Mesodermal cell (in vitro differentiated cells): ENCODE data around the gene CNDP2.
"Not testable (repeated sequence)": the region's sequence is repeated elsewhere in the genome, so short reads cannot be mapped to it uniquely, and the experiment has no call there.

Source experiments
- H3K27ac ChIP-seq: 2 replicates; pipeline ENCODE4 v1.7.0; 2013; ENCODE audit warnings: mild to moderate bottlenecking, low read depth, low read length, moderate library complexity; ENCODE audit not compliant: severe bottlenecking
- H3K36me3 ChIP-seq: 2 replicates; pipeline ENCODE4 v1.7.1; 2013; ENCODE audit warnings: mild to moderate bottlenecking, low read length, moderate library complexity; ENCODE audit not compliant: control insufficient read depth, insufficient read depth
- H3K4me1 ChIP-seq: one replicate; pipeline ENCODE4 v1.7.1; 2013; ENCODE audit warnings: mild to moderate bottlenecking, low read length; ENCODE audit not compliant: insufficient read depth, control insufficient read depth, poor library complexity, severe bottlenecking
- H3K4me3 ChIP-seq: 2 replicates; pipeline ENCODE4 v1.7.0; 2013; ENCODE audit warnings: low read length, control low read depth, mild to moderate bottlenecking; ENCODE audit not compliant: insufficient read depth, poor library complexity, severe bottlenecking; ENCODE audit errors: extremely low read depth
- H3K9me3 ChIP-seq: 2 replicates; pipeline ENCODE4 v1.7.1; 2013; ENCODE audit warnings: mild to moderate bottlenecking, low read length, moderate library complexity; ENCODE audit not compliant: control insufficient read depth
- WGBS, 2 experiments: methylation state at CpG; one replicate each; pipeline ENCODE4 v1.1.5; 2013; ENCODE audit warnings: missing lambda C conversion rate in 2 of 2; ENCODE audit not compliant: insufficient coverage in 2 of 2; 5-methylcytosine and 5-hydroxymethylcytosine counted together

The CNDP2 gene

GRCh38 chr18:74517236-74517630, 21.1 kb downstream of the CNDP2 start:
- H3K36me3 ChIP-seq, result peaks cover 91% of the 10 kb centered on the region
- H3K9me3 ChIP-seq, result no peaks in the 10 kb centered on the region
- no peak overlapping the region for H3K27ac ChIP-seq
- 96 to 97% methylated on average over 15 of the region's 15 CpGs for WGBS, 2 experiments
- no peaks in the 10 kb centered on the region for H3K4me1 ChIP-seq
- no peak overlapping the region for H3K4me3 ChIP-seq

- Histone ChIP-seq H3K9me3 (no peaks in the 10 kb centered on the region), H3K4me3 (no peak overlapping the region), H3K4me1 (no peaks in the 10 kb centered on the region), H3K36me3 (peaks cover 78% of the 10 kb centered on the region), H3K27ac (no peak overlapping the region)
- WGBS, 2 experiments, result 89% methylated on average over 23 to 25 of the region's 32 CpGs
These were observed 22.5 kb downstream of the CNDP2 start for GRCh38 chr18:74518456-74519295.

GRCh38 chr18:74519320-74520095, 23.3 kb downstream of the CNDP2 start:
- WGBS, 2 experiments, result 91 to 98% methylated on average over 17 to 18 of the region's 18 CpGs
- Histone ChIP-seq H3K36me3 (peaks cover 76% of the 10 kb centered on the region), H3K4me1 (no peaks in the 10 kb centered on the region)

GRCh38 chr18:74520096-74520833, 24.1 kb downstream of the CNDP2 start:
- no peaks in the 10 kb centered on the region for H3K9me3 ChIP-seq
- H3K36me3 ChIP-seq, result peaks cover 68% of the 10 kb centered on the region
- 87 to 91% methylated on average over 14 of the region's 14 CpGs for WGBS, 2 experiments
- no peaks in the 10 kb centered on the region for H3K4me1 ChIP-seq
- no peak overlapping the region for H3K4me3 ChIP-seq
- no peak overlapping the region for H3K27ac ChIP-seq

More at GRCh38 chr18:74519320-74520095, 23.3 kb downstream of the CNDP2 start:
- no peak overlapping the region for H3K4me3 ChIP-seq
- H3K9me3 ChIP-seq, result no peaks in the 10 kb centered on the region
- H3K27ac ChIP-seq, result no peak overlapping the region

- Histone ChIP-seq H3K27ac (no peak overlapping the region), H3K4me3 (no peak overlapping the region), H3K4me1 (no peaks in the 10 kb centered on the region), H3K36me3 (peaks cover 59% of the 10 kb centered on the region), H3K9me3 (no peaks in the 10 kb centered on the region)
- WGBS, 2 experiments, result 95 to 97% methylated on average over 9 to 14 of the region's 15 CpGs
These were observed 25.0 kb downstream of the CNDP2 start for GRCh38 chr18:74521068-74521725.

GRCh38 chr18:74522635-74523548, 26.7 kb downstream of the CNDP2 start:
- 93 to 95% methylated on average over 22 to 23 of the region's 23 CpGs for WGBS, 2 experiments
- Histone ChIP-seq H3K4me1 (no peaks in the 10 kb centered on the region), H3K36me3 (peaks cover 43% of the 10 kb centered on the region), H3K27ac (no peak overlapping the region), H3K9me3 (no peaks in the 10 kb centered on the region), H3K4me3 (no peak overlapping the region)

GRCh38 chr18:74524097-74524496, 27.9 kb downstream of the CNDP2 start:
- H3K9me3 ChIP-seq, result no peaks in the 10 kb centered on the region
- H3K27ac ChIP-seq, result no peak overlapping the region
- H3K36me3 ChIP-seq, result peaks cover 33% of the 10 kb centered on the region
- no peak overlapping the region for H3K4me3 ChIP-seq
- no peaks in the 10 kb centered on the region for H3K4me1 ChIP-seq
- 93 to 96% methylated on average over 3 to 5 of the region's 5 CpGs for WGBS, 2 experiments

GRCh38 chr18:74524915-74525314, 28.8 kb downstream of the CNDP2 start:
- not testable (repeated sequence) for H3K27ac ChIP-seq, H3K4me3 ChIP-seq, H3K4me1 ChIP-seq, H3K9me3 ChIP-seq
- H3K36me3 ChIP-seq, result peaks cover 24% of the 10 kb centered on the region
- 93 to 100% methylated on average over 2 to 4 of the region's 7 CpGs for WGBS, 2 experiments

- Histone ChIP-seq H3K4me3 (no peak overlapping the region), H3K36me3 (peaks cover 16% of the 10 kb centered on the region), H3K27ac (no peak overlapping the region), H3K4me1 (no peaks in the 10 kb centered on the region), H3K9me3 (no peaks in the 10 kb centered on the region)
- WGBS, 2 experiments, result 87 to 95% methylated on average over 9 of the region's 9 CpGs
These were observed 29.6 kb downstream of the CNDP2 start for GRCh38 chr18:74525741-74526140.
